ENCODE measurements around the gene ANXA11.

DNA sequence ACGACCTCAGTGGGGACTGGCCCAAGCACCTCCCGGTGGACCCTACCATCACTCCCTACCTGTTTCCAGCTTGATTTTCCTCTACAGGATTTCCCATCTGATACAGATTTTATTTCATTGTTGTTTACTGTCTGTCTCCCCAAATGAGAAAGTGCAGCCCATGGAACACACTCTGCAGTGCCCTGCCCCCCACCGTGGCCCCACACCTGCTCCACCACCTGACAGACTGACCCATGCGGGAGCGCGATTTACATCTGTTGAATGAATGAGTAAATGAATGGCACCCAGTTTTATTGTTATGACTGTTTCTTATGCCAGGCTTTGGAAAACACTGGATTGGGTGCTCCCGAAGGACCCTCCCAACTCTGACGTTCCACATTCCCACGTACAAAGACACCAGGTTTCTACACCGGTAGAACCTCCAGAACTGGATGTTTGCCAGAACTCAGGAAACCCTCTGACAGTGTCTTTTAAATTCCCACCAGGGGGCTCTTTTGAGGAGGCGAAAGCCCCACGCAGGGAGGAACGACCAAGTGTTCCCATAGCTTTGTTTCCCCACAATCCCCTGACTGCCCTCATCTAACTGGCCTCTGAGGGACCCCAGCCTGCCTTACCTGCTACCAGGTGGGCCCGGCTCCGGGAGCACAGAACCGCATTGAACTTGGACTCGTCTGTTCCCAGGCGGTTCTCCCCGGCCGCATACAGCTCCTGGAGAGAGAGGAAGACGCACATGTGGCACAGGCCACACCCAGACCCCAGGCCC lies 43.8 kb downstream of the ANXA11 start:
- TF ChIP-seq EZH2 (IDR thresholded peaks at IDR 0.05; ENCODE audit: borderline replicate concordance, low read depth, low read length, severe bottlenecking) (no peak), CTCF (IDR thresholded peaks at IDR 0.05; ENCODE audit: borderline replicate concordance, extremely low read depth, low read length, poor library complexity, severe bottlenecking) (peak; percentile 40)

Data from DND-41 (cell line).